ENCODE results near the gene IGSF9.

The IGSF9 gene

DNA sequence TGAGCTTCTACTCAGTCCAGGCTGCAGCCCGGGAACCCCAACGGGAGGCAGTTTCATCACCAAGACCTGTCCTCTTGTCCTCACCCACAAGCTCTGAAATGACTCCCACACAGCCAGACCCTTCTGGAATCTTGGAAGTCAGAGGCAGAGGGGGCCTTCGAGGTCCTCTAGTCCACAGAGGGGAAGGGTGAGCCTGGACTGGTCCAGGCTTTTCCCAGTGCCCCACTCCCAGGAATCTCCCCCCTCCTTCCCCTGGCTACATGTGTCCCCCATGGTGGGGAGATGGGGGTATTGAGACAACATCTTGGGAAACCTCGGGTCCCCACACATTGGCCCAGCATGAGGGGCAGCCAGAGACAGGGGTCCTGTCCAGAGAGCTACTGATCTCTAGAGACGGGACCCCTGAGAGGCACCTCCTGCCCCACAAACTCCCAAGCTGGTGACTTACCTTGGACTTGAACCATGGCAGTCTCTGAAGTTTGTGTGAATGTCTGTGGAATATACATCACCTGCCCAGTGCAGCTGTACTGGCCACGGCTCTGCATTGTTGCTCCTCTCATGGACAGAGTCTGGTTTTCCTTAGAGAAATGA is 28.0 kb upstream of the IGSF9 start:
- no peak for DNase-seq

DNA sequence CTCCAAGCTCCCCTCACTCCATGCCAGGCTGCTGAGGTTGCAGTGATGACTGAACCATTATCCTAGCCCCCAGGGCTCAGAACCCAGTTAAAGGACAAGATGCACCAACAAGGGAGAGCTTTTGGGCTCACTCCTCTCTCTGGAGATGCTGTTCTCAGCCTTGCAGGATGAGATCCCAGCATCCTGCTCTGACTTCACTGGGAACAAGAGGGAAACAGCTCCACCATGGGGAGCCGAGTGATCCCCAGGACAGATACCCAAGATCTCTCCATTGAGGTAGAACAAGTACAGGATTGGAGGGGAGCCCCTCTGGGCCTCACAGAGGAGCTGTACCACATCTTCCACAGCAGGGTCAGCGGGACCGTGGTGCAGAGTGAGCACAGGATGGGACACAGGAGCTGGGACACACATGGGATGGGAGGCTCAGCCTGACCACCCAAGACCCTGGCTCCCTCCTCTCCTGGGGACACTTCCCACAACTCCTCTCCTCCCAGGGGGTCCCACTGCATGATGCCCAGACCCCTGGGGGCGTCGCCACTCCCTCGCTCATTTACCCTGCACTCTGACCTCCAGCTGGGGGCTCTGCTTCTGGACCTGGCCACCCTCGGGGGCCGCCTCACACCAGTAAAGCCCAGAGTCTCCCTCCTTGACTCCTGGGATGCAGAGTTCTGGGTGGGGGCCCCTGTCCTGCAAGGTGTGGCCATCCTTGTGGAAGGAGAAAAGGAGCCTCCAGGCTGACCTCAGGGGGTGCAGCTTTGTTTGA is 27.2 kb upstream of the IGSF9 start:
- DNase-seq = no peak

DNA sequence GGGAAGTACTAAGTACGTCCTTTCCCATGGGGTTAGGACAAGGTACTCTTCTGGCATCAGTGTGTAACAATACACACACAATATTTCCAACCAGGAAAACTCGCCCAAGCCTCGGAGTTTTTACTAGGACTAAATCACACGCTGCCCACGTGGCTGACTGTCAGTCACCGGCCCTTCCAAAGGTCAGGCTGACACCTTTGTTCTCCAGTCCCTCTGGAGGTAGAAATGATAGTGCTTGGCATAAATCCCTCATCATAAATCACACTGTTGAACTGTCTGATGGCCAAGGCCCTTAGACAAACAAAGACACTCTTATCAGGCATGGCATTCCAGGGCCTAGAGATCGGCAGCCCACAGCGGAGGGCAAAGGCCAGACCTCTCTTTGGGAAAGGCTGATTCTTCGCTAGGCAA is 25.5 kb upstream of the IGSF9 start:
- no peak for DNase-seq

DNA sequence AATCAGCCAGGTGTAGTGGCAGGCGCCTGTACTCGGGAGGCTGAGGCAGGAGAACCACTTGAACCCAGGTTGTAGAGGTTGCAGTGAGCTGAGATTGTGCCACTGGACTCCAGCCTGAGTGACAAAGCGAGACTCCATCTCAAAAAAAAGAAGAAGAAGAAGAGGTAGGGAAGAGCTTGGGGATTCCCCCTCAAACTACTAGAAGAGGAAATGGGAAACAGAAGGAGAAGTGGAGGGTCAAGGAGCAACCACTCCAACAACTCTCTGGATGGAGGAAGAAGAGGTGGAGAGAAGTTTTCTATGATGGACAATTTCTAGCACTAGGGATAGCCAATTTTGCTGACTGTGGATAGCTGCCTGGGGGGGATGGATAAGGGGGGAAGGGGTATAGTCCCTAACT is 23.5 kb upstream of the IGSF9 start:
- no peak for DNase-seq

DNA sequence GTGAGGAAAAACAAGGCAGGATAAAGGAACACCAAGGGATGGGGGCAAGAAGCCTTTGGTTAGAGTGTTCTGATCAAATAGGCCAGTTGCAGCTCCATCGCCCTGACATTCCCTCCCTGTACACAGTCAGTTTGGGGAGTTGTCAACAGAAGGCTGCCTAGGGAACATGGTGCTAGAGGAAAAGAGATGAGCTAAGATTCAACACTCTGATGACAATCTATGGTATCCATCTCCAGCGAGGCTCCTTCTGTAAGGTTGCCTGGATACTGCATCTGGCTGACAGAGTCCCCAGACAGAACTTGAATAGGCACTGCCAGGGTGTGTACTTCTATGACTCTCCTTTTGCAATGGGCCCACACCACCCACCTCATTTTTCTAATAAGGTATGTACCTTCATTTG is 19.9 kb upstream of the IGSF9 start:
- DNase-seq = no peak

DNA sequence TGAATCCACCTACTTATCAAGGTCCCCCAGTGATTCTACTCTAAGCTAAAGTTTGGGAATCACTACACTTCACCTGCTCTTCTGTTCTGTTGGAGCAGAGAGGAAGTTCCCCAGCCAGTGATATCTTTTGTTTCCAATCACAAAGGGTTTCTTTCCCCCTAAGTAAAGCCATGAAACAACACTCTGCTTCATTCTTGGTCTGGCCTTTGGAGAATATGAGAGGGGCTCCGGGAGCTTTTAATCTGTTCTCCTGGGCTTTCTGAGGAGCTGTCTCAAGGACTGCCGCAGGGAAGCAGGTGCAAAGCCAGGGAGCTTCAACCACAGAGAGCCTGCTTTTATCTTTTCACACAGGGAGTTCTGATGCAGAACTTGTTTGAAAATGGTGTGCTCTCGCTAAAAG is 18.7 kb upstream of the IGSF9 start:
- DNase-seq = no peak

DNA sequence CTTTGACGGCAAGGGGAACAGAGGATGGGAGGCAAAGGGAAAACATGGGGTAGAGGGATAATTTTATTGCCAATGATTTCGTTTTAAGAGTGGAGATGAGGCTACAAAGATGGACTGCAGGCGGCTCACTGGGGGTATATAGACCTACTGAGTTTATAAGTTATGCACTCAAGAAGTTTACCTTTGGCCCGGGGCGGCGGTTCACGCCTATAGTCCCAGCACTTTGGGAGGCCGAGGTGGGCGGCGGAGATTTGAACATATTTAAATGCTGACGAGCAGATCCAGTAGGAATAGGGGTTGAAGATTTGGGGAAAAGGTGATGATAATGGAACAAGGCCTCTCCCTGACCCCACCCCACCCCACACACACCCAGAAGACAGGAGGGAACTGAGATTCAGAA is 16.8 kb upstream of the IGSF9 start:
- DNase-seq = no peak

DNA sequence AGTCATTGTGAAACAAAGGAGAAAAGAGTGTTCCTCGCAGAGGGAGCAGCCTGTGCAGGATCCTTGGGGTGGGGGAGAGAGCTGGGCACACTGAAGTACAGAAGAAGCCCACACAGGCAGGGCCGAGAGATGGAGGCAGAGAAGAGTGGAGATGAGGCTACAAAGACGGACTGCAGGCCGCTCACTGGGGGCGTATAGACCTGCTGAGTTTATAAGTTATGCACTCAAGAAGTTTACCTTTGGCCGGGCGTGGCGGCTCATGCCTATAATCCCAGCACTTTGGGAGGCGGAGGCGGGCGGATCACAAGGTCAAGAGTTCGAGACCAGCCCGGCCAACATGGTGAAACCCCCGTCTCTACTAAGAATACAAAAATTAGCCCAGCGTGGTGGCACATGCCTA is 16.2 kb upstream of the IGSF9 start:
- no peak for DNase-seq

DNA sequence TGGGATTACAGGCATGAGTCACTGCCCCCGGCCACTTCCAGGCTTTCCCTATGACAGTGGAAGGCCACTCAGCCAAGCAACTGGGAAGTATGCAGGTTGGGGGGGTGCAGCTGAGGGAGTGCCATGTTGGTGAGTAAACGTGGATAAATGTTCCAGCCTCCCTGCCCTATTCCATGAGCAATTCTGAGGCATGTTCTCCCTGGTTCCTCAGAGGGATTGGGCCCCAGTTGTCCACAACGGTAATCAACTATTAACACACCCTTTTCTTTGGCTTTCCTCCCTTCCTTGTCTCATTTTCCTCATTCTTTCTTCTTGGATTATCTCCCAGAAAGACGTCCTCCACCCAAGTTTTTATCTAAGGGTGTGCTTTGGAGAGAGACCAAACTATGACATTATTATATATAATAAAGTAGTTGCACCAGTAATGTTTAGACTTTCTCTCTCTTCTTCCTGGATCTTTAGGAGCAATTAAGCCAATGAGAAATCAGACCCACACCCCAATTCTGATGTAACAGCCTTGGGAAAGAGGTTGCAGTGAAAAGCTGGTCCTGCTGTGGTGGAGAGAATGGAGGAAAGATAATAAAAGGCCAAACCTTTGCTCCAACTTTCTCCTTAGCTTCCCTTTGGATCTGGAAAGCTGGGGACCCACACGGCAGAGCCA is 15.4 kb upstream of the IGSF9 start:
- DNase-seq = peak; percentile 60

DNA sequence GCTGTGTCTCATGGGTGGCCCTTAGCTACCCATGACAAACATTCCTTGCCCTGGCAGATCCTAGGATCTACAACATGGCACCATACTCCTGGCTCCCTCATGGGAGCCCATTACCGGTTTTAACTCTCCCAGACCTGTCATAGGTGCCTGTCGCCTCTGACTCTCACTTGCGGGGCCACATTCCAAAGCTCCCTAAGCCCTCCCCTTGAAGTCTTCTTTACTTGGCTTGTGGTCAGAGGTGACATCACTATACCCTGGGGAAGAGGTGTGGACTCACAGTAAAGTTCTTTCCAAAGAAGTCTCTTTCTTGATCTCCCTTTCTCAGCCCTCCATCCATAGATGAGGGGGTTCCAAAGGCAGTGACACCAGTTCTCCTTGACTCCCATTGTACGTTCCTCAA is 14.0 kb upstream of the IGSF9 start:
- DNase-seq = no peak

DNA sequence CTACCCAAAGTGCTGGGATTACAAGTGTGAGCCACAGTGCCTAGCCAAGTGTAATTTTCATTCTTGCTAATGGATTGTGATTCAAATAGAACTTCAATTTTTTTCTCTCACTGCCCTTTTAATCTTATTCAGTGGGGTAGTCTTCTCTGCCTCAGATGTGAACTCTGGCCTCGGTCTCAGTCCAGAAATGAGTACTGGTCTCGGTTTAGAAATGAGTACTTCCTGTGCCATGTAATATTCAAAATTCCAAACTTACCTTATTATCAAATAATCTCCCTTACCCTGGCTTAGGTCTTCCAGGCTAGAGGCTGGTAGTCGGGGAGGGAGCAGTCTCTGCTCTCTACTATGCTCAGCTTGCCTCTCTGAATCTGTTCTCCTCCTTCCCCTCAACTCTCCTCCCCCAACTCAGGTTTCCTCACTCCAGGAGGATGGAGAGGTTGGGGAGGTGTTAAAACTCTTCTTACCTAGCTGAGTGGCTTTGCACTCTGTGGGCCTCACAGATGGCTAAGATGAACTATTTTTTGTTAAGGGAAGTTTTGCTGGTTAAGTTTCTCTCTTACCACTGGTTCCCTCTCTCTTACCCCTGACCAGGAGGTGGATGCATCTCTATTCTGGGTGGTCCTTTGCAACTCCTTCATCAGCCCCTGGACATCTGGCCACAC is 13.4 kb upstream of the IGSF9 start:
- no peak for DNase-seq

DNA sequence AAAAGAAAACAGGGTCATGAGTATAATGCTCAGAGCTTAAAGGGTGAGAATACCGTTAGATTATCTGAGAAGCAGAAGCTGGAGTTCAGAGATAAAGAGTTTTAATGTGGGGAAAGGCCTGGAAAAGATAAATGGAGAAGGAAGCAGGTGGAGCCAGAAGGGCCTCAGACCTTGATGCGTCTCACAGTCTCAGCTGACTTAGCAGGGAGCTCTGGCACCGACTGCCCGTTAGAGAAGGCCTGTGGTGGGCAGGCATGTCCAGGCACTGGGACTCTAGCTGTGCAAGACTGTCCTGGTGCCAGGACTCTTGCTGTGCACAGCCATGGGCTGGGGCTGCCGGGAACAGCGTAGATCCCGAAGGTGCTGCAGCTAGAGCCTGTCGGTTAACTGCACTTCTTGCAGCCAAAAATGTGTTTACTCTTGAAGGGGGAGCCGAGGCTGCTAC is 12.4 kb upstream of the IGSF9 start:
- DNase-seq = no peak

DNA sequence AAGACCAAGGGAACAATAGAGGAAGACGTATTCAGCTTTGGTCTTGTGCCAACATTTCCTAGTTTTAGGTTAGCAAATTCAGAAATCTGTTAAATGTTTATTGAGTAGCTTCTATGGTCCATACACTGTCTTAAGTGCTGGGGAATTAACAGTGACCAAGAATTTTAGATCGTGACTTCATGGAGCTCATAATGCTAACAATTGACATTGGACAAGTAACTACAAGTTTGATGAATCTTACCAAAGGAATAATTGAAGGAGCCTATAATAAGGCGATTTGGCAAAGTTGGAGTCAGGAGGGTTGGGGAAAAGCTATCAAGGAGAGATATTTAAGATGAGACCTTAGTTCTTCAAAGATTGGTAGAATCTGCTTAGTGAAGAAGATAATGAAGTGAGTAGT is 10.0 kb upstream of the IGSF9 start:
- no peak for DNase-seq

DNA sequence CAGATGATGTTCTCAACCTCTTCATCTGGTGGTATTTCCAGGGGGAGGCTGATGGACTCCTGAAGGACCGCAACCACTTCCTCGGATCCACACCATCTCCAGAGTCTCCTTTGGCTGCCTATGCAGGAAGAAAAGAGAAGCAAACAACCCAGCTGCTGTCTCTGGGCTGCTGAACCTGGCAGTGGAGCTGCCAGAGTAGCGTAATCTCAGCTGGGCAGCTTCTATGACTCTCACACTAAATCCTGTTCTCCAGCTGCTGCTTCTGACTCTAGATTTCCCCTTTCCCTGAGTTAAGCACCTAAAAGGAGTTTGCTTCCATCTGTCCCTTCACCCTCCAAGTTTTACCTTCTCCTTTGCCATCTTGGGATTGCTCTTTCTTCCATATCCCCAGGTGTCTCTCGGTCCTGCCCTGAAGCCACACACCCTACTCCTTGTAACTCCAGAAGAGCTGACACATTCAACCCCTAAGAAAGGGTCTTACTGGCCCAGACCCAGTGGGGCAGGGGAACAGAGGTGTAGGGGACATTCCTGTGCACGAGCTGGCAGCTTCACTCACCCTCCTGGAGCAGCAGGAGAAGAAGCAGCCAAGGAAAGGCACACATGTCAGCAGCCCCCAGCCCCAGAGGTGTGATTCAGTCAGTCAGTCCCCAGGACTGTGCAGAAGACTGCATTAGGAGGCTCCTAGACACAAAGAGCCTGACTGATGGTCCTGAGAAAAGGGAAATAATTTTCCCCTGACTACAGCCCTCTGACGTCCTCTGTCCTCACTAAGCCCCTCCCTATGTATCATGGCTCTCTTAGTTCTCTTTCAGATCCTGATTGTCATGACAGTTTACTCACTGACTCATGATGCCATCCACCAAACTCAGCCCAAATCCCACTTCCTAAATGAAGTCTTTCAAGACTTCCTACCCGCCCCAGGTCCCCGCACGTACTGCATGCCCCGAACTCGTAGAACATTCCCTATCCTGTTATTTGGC is 8.4 kb upstream of the IGSF9 start, which contains the start of gene SLAMF9:
Gene SLAMF9 (minus strand): TSS at position 702 of the 980 bp plus-strand sequence. CDS start 100 bp downstream, at position 602.
- DNase-seq = no peak

DNA sequence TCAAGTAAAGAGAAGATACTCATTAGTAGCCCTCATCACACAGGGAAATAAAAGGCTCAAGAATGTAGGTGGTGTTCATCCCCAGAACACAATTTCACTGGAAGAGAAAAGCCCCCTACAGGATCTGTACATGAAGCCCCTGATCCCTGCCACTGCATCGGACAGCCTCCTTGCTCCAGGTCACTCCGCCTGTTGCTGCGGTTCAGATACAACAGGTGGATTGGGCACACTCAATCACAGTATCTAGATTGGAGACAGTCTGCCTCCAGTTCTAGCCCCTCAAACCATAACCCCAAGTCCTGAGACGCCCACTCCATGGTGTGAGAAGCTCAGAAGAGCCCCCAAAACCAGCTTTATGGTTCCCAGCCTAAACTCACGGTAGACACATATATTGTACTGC is 7.5 kb upstream of the IGSF9 start:
- no peak for DNase-seq

DNA sequence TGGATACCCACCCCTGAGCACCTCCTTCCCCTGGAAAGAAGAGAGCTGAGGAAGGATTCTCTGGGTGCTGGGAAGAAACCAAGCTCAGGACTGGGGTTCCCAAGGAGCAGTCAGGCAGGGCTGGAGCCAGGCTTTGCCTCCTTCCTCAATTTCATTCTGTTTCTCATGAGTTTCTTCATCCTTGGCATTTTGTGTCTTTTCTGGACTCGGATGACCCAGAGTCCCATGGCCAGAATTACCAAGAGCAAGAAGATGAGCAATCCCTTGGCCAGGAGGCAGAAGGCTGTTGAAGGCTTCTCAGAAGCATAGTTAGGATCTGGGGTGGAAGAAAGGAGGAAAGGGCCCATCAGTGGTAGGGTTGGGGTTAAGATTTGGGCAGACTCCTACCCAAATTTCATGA is 6.1 kb upstream of the IGSF9 start:
- no peak for DNase-seq

DNA sequence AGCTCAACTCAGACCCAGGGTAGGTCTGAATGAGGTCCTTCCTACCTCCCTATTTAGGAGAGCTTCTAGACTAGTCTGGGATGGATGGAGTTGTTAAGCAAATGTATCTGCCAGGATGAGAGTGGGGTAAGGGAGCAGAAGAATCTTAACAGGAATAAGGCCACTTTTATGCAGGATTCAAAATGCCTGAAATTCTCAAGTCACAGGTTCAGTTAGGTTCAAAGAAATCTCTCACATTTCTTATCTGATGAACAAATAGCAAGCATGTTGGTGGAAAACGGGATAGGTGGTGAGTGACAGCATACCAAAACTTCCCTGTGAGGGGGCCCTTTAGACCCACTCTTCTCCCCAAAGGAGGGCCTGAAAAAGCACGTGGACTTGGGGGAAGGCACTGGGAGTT is 5.6 kb upstream of the IGSF9 start:
- no peak for DNase-seq

DNA sequence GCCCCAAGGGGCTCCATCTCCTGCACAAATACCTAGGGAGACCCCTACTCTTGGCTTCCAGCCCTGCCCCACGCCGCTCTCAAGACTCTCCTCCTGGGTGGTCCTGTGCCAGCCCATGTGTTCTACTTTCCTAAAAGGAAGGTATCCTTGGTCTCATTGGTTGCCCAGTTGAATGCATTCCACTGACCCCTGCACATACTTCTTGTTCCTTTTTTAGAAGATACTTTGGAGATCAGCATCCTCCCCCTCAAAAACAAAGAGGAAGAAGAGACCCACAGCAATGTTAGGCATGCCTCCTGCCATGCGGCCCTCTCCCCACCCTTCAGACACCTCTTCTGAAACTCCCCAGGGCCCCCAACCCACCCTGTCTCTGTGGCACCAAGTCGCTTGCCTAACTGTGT is 4.6 kb upstream of the IGSF9 start:
- DNase-seq = no peak

DNA sequence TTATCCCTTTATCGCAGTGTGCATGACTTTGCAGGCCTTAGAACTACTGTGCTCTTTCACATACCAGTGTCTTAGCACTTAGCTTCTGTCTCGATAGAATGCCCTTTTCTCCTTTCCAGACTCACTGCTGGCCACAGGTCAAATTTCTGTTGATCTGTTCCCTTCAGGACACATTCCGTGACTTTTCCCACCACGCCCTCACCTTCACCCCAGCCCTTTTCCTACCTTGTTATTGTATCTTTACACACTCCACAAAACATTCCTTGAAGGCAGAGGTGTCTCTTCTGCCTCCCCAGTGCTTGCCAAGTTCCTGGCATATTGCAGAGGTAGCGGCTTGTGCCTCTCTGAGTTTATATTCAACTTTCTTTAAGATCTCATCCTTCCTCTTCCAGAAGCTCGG is 3.7 kb upstream of the IGSF9 start:
- DNase-seq = no peak

DNA sequence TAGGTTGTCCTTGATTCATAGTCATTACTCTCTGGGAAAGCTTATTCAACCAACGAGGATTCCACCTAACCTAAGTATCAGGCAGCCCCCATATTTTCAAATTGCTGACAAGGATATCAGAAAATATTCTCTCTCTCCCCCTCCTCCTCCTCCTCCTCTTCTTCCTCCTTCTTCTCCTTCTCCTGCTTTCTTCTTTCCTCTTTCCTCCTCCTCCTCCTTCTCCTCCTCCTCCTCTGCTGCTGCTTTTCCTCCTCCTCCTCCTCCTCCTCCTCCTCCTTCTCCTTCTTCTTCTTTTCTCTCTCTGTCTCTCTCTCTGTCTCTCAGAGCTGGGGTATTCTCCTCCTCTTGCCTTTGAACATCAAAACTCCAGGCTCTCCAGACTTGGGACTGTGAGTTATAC is 2.5 kb upstream of the IGSF9 start:
- no peak for DNase-seq

DNA sequence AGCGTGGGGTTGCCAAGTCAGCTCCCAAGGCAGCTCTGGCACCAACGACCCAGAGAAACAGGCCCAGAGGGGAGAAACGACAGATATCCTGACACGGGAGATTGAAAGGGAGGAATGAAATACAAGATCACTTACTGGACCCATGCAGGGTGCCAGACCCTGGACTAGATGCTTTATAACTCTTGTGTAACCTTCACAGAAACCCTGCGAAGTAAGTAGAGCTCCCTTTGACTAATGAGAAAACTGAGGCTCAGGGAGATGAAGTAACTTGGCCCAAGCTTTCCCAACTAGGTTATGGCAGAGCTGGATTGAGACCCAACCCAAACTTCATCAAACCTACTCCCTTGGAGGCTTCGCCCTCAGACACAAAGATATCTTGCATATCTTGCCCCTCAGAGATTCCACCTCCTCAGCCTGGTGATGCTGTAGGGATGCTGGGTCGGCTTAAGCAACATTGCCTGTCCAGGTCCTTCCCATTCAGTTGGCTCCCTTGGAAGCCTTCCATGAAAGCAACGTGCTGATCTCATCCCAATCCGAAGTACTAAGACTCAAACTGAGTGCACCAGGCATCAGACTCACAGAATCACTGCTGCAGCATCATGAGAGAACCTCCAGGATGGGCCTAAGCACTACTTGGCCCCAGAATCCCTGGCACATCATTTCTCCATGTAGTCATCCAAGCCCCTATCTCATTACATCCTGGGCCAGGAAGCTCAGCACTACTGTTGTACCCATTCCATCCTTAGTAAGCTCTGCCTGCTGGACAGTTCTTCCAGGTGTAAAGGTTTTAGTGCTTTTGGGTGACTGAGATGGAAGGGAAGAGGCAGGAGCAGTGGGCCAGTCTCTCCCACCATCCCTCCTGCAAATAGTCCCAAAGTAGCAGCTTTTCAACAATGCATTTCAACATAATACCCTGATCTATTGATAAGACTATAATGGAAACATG is 1.1 kb upstream of the IGSF9 start:
- no peak for DNase-seq
